Transverse colon (tissue), 4 donors: ENCODE results near the gene CADPS2.

Experiments used
- EP300 ChIP-seq: sonication (generic); formaldehyde crosslinking; IDR thresholded peaks from one replicate; pipeline ENCODE4 v1.6.1; 2017; ENCODE audit warnings: antibody characterized with exemption, low read depth
- POLR2A ChIP-seq: fragments of 450-650 bp; IDR thresholded peaks from one replicate; pipeline ENCODE4 v1.6.1; 2016; ENCODE audit warnings: antibody characterized with exemption, mild to moderate bottlenecking, moderate library complexity
- POLR2AphosphoS5 ChIP-seq, 3 donors: sonication (generic); formaldehyde crosslinking; IDR thresholded peaks; one replicate each; pipeline ENCODE4 v1.6.1; 2016; ENCODE audit warnings: antibody characterized with exemption in 3 of 3
- TF ChIP-seq, protein P1 (sequence below), 5 experiments: fragments of 200-600 bp in 3 of 5; fragments of 450-650 bp in 2 of 5; sonication (generic) in 3 of 5; IDR thresholded peaks; 1 replicate in 2 of 5; 2 replicates in 3 of 5; pipeline ENCODE4 v1.5.1; 2016 to 2017; ENCODE audit warnings: antibody characterized with exemption in 5 of 5, inconsistent platforms in 3 of 5, mild to moderate bottlenecking in 2 of 5, moderate library complexity in 1 of 5

- TF ChIP-seq EP300 (no peak), POLR2AphosphoS5 (IDR thresholded peaks at IDR 0.05) (no peak), POLR2A (no peak)
- TF ChIP-seq, protein P1, sequence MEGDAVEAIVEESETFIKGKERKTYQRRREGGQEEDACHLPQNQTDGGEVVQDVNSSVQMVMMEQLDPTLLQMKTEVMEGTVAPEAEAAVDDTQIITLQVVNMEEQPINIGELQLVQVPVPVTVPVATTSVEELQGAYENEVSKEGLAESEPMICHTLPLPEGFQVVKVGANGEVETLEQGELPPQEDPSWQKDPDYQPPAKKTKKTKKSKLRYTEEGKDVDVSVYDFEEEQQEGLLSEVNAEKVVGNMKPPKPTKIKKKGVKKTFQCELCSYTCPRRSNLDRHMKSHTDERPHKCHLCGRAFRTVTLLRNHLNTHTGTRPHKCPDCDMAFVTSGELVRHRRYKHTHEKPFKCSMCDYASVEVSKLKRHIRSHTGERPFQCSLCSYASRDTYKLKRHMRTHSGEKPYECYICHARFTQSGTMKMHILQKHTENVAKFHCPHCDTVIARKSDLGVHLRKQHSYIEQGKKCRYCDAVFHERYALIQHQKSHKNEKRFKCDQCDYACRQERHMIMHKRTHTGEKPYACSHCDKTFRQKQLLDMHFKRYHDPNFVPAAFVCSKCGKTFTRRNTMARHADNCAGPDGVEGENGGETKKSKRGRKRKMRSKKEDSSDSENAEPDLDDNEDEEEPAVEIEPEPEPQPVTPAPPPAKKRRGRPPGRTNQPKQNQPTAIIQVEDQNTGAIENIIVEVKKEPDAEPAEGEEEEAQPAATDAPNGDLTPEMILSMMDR (IDR thresholded peaks at IDR 0.05), result no peak
These were observed 584.2 kb downstream of the CADPS2 start for GRCh38 chr7:122301858-122302760.
